ENCODE results near the gene CHMP4B. TPM values are rescaled to one million over a fixed set of nuclear protein-coding genes. Genes with fewer than 3 reads are reported as not detected.

CHMP4B gene
- total RNA-seq, 3 donors from 2014 or later, result 167 to 230 (median 184) TPM

- Histone ChIP-seq H3K9me3 (no peaks in the 10 kb centered on the region), H3K4me3 (no peak overlapping the region), H3K36me3 (ENCODE audit: low read depth) (no peaks in the 10 kb centered on the region), H3K4me1 (ENCODE audit: low read depth) (peaks cover 7% of the 10 kb centered on the region)
- TF ChIP-seq CTCF (IDR thresholded peaks at IDR 0.05), result no peak
- ATAC-seq (no peak), DNase-seq (no peak)
- intact Hi-C loops (cut with DNase I, micrococcal nuclease), result no loop called here
These were observed 26.9 kb upstream of the CHMP4B start for GRCh38 chr20:33784225-33784624.

GRCh38 chr20:33785503-33785902 lies 25.6 kb upstream of the CHMP4B start:
- Histone ChIP-seq H3K9me3 (no peaks in the 10 kb centered on the region), H3K4me1 (ENCODE audit: low read depth) (peaks cover 16% of the 10 kb centered on the region), H3K4me3 (no peak overlapping the region), H3K36me3 (ENCODE audit: low read depth) (no peaks in the 10 kb centered on the region)
- ATAC-seq (no peak), DNase-seq (no peak)
- TF ChIP-seq CTCF (IDR thresholded peaks at IDR 0.05), result no peak
- intact Hi-C loops (cut with DNase I, micrococcal nuclease), result no loop called here

GRCh38 chr20:33787253-33787891 lies 23.8 kb upstream of the CHMP4B start:
- Histone ChIP-seq H3K36me3 (ENCODE audit: low read depth) (no peaks in the 10 kb centered on the region), H3K9me3 (no peaks in the 10 kb centered on the region), H3K4me1 (ENCODE audit: low read depth) (peaks cover 27% of the 10 kb centered on the region), H3K4me3 (no peak overlapping the region)
- DNase-seq (no peak), ATAC-seq (no peak)
- TF ChIP-seq CTCF (IDR thresholded peaks at IDR 0.05), result no peak
- intact Hi-C loops (cut with DNase I, micrococcal nuclease), result no loop called here

GRCh38 chr20:33788351-33789049 lies 22.6 kb upstream of the CHMP4B start:
- no peaks in the 10 kb centered on the region for H3K36me3 ChIP-seq (ENCODE audit: low read depth)
- no peaks in the 10 kb centered on the region for H3K9me3 ChIP-seq
- ATAC-seq (peak; percentile 8), DNase-seq (peak; percentile 40 to 68 (median 55))
- intact Hi-C loops (cut with DNase I, micrococcal nuclease), result no loop called here
- no peak overlapping the region for H3K4me3 ChIP-seq
- H3K4me1 ChIP-seq (ENCODE audit: low read depth), result peaks cover 27% of the 10 kb centered on the region
- no peak for TF ChIP-seq CTCF (IDR thresholded peaks at IDR 0.05)

- intact Hi-C loops (cut with DNase I, micrococcal nuclease), result no loop called here
- Histone ChIP-seq H3K4me3 (no peak overlapping the region), H3K36me3 (ENCODE audit: low read depth) (no peaks in the 10 kb centered on the region), H3K4me1 (ENCODE audit: low read depth) (peaks cover 27% of the 10 kb centered on the region), H3K9me3 (no peaks in the 10 kb centered on the region)
- TF ChIP-seq CTCF (IDR thresholded peaks at IDR 0.05), result no peak
- ATAC-seq (peak; percentile 86), DNase-seq (peak; percentile 78 to 96 (median 82))
These were observed 21.9 kb upstream of the CHMP4B start for GRCh38 chr20:33789109-33789857.
